ENCODE data around the gene TAAR9. TPM values are rescaled to one million over a fixed set of nuclear protein-coding genes. Genes with fewer than 3 reads are reported as not detected.

The TAAR9 gene
- total RNA-seq, 1 experiment from 2014 or later = not detected

- CTCF ChIA-PET = no interaction called here
Measured at GRCh38 chr6:132587424-132587823, 49.3 kb downstream of the TAAR9 start.

More at GRCh38 chr6:132587424-132587823, 49.3 kb downstream of the TAAR9 start:
- Histone ChIP-seq H2AFZ (ENCODE audit: low read length) (no peak overlapping the region), H3K9me3 (ENCODE audit: low read length) (no peaks in the 10 kb centered on the region), H4K20me1 (ENCODE audit: low read length) (no peaks in the 10 kb centered on the region), H3K4me2 (ENCODE audit: low read length) (no peak overlapping the region), H3F3A (ENCODE audit: low read length, unreplicated experiment) (no peaks in the 10 kb centered on the region), H3K9ac (ENCODE audit: low read length) (no peak overlapping the region), H3K27ac (ENCODE audit: low read length) (no peak overlapping the region), H3K9me2 (replicated peaks; ENCODE audit: low read length) (no peaks in the 10 kb centered on the region), H3K27me3 (ENCODE audit: low read length) (no peaks in the 10 kb centered on the region), H3K79me2 (ENCODE audit: low read length) (no peaks in the 10 kb centered on the region), H3K4me3 (ENCODE audit: low read length) (no peak overlapping the region), H3K36me3 (ENCODE audit: low read depth, low read length) (no peaks in the 10 kb centered on the region), H3K4me1 (ENCODE audit: insufficient read depth, low read length) (no peaks in the 10 kb centered on the region)
- DNase-seq (no peak), ATAC-seq (no peak)
- BruUV-seq (replicated peaks) = no TSS peak
- POLR2A ChIA-PET (ENCODE audit: unreplicated experiment) = no interaction called here
- intact Hi-C loops (cut with micrococcal nuclease) = no loop called here
- TF ChIP-seq EZH2phosphoT487 (IDR thresholded peaks at IDR 0.05; ENCODE audit: borderline replicate concordance, low read length) (no peak), CTCF (conservative IDR thresholded peaks at IDR 0.05; ENCODE audit: low read depth, low read length) (no peak), EZH2 (IDR thresholded peaks at IDR 0.05; ENCODE audit: low read length, unreplicated experiment) (no peak)

Other genes with a start within 250 kb of the TAAR9 start
- gene MOXD1, start 136.8 kb upstream of the TAAR9 start, total RNA-seq (2014; rRNA removed) = 5.0 and 9.9 TPM in 2 replicates
- gene STX7, start 25.2 kb upstream of the TAAR9 start, total RNA-seq (2014; rRNA removed) = 17.3 and 27.4 TPM in 2 replicates
- gene TAAR8, start 14.4 kb downstream of the TAAR9 start, total RNA-seq (2014; rRNA removed) = not detected in 2 replicates
- gene TAAR6, start 32.0 kb downstream of the TAAR9 start, total RNA-seq (2014; rRNA removed) = not detected in 2 replicates
- gene TAAR5, start 51.5 kb downstream of the TAAR9 start, total RNA-seq (2014; rRNA removed) = not detected in 2 replicates
- not detected in 2 replicates for gene TAAR2, start 86.0 kb downstream of the TAAR9 start, total RNA-seq (2014; rRNA removed)
- gene TAAR1, start 120.9 kb downstream of the TAAR9 start, total RNA-seq (2014; rRNA removed) = not detected in 2 replicates
- 0.04 and 0.12 TPM in 2 replicates for gene VNN1, start 175.8 kb downstream of the TAAR9 start, total RNA-seq (2014; rRNA removed)
- not detected in 2 replicates for gene VNN2, start 219.6 kb downstream of the TAAR9 start, total RNA-seq (2014; rRNA removed)